ENCODE measurements around the gene ARSA. TPM values are rescaled to one million over a fixed set of nuclear protein-coding genes. Genes with fewer than 3 reads are reported as not detected.

The ARSA gene
- total and polyA plus RNA-seq, 11 donors, result 16.7 to 40.5 (median 26.1) TPM

DNA sequence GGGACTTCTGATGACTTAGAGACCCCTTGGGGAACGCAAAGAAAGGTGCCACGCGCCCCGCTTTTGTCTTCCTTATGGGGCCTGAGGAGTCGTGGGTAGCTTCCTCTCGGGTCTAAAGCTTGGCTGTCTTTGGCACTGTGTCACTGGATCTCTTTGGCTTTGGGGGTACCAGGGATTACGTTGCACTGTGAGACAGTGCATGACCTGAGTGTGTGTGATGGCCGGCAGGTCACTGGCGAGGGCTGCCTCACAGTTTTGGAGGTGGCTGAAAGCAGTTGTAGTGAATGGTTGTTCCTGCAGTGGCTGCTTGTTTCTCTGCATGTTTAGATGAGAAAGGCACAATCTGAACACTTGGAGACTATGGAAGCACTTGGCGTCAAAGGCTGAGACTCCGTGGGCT is 5.8 kb upstream of the ARSA start:
- ATAC-seq (no peak), DNase-seq (no peak)
- H3K4me3 ChIP-seq, result no peak overlapping the region
- no peaks in the 10 kb centered on the region for H3K9me3 ChIP-seq
- H3K27me3 ChIP-seq, result no peaks in the 10 kb centered on the region
- 85 to 90% (median 88%) methylated on average over 11 of the region's 11 CpGs for WGBS, 4 donors
- H3K4me1 ChIP-seq, result peaks cover 0 to 7% (median 3%) of the 10 kb centered on the region in 12 donors
- H3K27ac ChIP-seq, result no peak overlapping the region
- H3K36me3 ChIP-seq, result no peaks in the 10 kb centered on the region
- TF ChIP-seq, protein P1, sequence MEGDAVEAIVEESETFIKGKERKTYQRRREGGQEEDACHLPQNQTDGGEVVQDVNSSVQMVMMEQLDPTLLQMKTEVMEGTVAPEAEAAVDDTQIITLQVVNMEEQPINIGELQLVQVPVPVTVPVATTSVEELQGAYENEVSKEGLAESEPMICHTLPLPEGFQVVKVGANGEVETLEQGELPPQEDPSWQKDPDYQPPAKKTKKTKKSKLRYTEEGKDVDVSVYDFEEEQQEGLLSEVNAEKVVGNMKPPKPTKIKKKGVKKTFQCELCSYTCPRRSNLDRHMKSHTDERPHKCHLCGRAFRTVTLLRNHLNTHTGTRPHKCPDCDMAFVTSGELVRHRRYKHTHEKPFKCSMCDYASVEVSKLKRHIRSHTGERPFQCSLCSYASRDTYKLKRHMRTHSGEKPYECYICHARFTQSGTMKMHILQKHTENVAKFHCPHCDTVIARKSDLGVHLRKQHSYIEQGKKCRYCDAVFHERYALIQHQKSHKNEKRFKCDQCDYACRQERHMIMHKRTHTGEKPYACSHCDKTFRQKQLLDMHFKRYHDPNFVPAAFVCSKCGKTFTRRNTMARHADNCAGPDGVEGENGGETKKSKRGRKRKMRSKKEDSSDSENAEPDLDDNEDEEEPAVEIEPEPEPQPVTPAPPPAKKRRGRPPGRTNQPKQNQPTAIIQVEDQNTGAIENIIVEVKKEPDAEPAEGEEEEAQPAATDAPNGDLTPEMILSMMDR (IDR thresholded peaks at IDR 0.05), result no peak
- TF ChIP-seq POLR2A (IDR thresholded peaks at IDR 0.05), result no peak
- intact Hi-C loops (cut with DNase I), result loop anchor here in 2 of 10 donors (2.0 to 5.0 kb wide), 2 partner anchors 39 kb away; partner anchors contain the start of gene SHANK3 (in 2 of the 2)

DNA sequence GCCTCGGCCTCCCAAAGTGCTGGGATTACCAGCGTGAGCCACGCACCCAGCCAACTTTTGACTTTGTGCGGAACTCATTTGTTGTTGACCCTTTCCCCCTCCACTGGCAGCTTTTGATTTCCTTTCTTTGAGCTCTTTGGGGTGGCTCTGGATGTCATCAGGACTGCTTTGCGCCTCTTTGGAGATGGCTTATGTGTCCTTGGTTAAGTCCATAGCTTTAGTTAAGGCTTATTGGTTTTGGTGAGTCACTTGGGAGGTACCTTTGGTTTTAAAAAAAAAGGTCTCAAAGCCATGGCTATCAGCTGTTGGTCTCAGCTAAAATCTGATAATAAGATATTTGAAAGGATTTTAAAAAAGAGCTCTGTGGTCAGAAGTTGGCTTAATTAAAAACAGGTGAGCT is 5.1 kb upstream of the ARSA start:
- intact Hi-C loops (cut with DNase I), result loop anchor here in 2 of 10 donors (2.0 to 5.0 kb wide), 2 partner anchors 39 to 40 kb away; partner anchors contain the start of gene SHANK3 (in 2 of the 2)
- no peaks in the 10 kb centered on the region for H3K36me3 ChIP-seq
- no peak overlapping the region for H3K27ac ChIP-seq
- WGBS, 4 donors, result 84 to 97% (median 89%) methylated on average over 5 of the region's 5 CpGs
- no peak for ATAC-seq
- TF ChIP-seq, protein P1 (IDR thresholded peaks at IDR 0.05), result no peak
- no peak for TF ChIP-seq POLR2A (IDR thresholded peaks at IDR 0.05)
- H3K4me3 ChIP-seq, result no peak overlapping the region
- no peak for DNase-seq
- no peaks in the 10 kb centered on the region for H3K9me3 ChIP-seq
- peaks cover 0 to 12% (median 6%) of the 10 kb centered on the region in 12 donors for H3K4me1 ChIP-seq
- no peaks in the 10 kb centered on the region for H3K27me3 ChIP-seq

DNA sequence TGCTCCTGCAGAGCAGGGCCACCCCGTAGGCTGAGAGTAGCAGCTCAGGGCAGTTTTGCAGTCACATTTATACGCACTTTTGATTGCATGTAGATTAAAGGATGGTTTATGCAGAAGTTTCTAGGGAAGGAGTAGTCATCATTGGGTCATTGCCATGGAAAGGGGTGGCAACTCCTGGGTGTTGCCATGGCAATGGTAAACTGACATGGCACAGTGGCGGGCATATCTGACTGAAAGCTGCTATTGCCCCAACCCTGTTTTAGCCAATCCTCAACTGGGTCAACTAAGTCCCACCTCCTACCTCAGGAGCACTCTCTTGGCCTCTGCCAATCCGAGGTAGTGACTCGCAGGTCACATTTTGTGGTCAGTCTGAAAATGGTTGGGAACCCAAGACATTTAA is 2.4 kb upstream of the ARSA start:
- Histone ChIP-seq H3K27me3 (no peaks in the 10 kb centered on the region), H3K9me3 (no peaks in the 10 kb centered on the region), H3K4me1 (peaks cover 0 to 26% (median 17%) of the 10 kb centered on the region in 12 donors), H3K4me3 (no peak overlapping the region), H3K36me3 (peaks cover 0 to 9% (median 0%) of the 10 kb centered on the region in 9 donors), H3K27ac (no peak overlapping the region)
- ATAC-seq (no peak), DNase-seq (no peak)
- 86 to 97% (median 92%) methylated on average over 5 of the region's 5 CpGs for WGBS, 4 donors
- intact Hi-C loops (cut with DNase I), result loop anchor here in 1 of 10 donors (5.0 kb wide), 1 partner anchor 42 kb away; the partner anchor contains the start of gene SHANK3
- TF ChIP-seq, protein P1 (IDR thresholded peaks at IDR 0.05), result no peak
- no peak for TF ChIP-seq POLR2A (IDR thresholded peaks at IDR 0.05)

- peak in 1 of 4 donors; percentile 1 for ATAC-seq
- TF ChIP-seq POLR2A (IDR thresholded peaks at IDR 0.05), result no peak
- TF ChIP-seq, protein P1 (IDR thresholded peaks at IDR 0.05), result no peak
- Histone ChIP-seq H3K27ac (peak overlapping the region in 11 of 12 donors; percentile 72 to 93 (median 85)), H3K9me3 (no peaks in the 10 kb centered on the region), H3K4me3 (peak overlapping the region; percentile 61 to 92 (median 82)), H3K4me1 (peaks cover 0 to 26% (median 17%) of the 10 kb centered on the region in 12 donors), H3K27me3 (no peaks in the 10 kb centered on the region), H3K36me3 (peaks cover 0 to 15% (median 0%) of the 10 kb centered on the region in 9 donors)
- WGBS, 4 donors, result 27 to 33% (median 30%) methylated on average over 16 of the region's 16 CpGs
- intact Hi-C loops (cut with DNase I), result loop anchor here in 9 of 10 donors (5.0 kb wide), 5 partner anchors 44 to 84 kb away; partner anchors contain the start of gene SHANK3 (in 4 of the 9)
- no peak for DNase-seq
Measured at GRCh38 chr22:50628543-50629134, 687 bp upstream of the ARSA start.

Measured in heart left ventricle (tissue), 16 donors.